ENCODE results near the gene PORCN.

Gene PORCN

DNA sequence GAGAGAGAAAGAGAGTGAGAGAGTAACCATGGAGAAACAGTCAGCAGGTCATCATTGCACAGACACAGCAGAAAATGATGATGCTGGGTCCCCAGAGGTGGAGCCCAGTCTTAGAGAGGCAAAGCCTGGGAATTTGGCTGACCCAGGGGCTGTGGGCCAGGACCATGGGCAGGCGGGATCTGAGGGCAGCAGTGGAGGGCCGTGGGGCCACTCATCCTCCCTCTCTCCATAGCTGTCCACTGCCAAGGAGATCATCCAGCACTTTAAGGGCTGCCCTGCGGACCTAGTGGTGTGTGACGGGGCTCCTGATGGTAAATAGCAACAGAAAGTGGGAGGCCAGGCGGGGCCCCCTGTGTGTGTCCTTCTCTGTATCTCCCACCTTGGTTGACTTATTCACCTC, 30.0 kb upstream of the PORCN start:
- Histone ChIP-seq H3K4me3 (ENCODE audit: severe bottlenecking) (no peak overlapping the region), H3K27me3 (ENCODE audit: insufficient read depth, poor library complexity, severe bottlenecking) (no peaks in the 10 kb centered on the region), H3K4me1 (ENCODE audit: insufficient read depth, poor library complexity, severe bottlenecking) (no peaks in the 10 kb centered on the region), H3K9me3 (ENCODE audit: severe bottlenecking) (no peaks in the 10 kb centered on the region), H3K27ac (ENCODE audit: poor library complexity, severe bottlenecking) (peak overlapping the region; percentile 74), H3K36me3 (ENCODE audit: low read depth) (peaks cover 49% of the 10 kb centered on the region)
- TF ChIP-seq, protein P1, sequence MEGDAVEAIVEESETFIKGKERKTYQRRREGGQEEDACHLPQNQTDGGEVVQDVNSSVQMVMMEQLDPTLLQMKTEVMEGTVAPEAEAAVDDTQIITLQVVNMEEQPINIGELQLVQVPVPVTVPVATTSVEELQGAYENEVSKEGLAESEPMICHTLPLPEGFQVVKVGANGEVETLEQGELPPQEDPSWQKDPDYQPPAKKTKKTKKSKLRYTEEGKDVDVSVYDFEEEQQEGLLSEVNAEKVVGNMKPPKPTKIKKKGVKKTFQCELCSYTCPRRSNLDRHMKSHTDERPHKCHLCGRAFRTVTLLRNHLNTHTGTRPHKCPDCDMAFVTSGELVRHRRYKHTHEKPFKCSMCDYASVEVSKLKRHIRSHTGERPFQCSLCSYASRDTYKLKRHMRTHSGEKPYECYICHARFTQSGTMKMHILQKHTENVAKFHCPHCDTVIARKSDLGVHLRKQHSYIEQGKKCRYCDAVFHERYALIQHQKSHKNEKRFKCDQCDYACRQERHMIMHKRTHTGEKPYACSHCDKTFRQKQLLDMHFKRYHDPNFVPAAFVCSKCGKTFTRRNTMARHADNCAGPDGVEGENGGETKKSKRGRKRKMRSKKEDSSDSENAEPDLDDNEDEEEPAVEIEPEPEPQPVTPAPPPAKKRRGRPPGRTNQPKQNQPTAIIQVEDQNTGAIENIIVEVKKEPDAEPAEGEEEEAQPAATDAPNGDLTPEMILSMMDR (IDR thresholded peaks at IDR 0.05; ENCODE audit: poor library complexity, severe bottlenecking): no peak
- ATAC-seq (ENCODE audit: low read depth) (no peak), DNase-seq (ENCODE audit: low spot score) (no peak)

DNA sequence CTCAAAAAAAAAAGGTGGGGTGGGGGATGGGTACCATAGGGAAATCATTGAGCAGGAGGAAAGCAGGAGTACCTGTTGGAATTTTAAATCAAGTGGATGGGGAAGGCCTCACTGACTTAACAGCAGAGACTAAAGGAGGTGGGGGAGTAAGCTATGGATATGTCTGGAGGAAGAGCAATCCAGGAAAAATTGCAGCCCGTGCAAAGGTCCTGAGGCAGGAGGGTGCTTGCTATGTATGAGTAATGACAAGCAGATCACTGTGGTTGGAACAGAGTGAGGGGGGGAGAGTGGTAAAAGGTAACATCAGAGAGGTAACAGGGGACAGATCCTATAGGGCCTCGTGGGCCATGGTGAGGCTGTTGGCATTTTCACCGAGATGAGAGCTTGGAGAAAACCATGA, 28.6 kb upstream of the PORCN start:
- TF ChIP-seq, protein P1 (IDR thresholded peaks at IDR 0.05; ENCODE audit: poor library complexity, severe bottlenecking): no peak
- peaks cover 56% of the 10 kb centered on the region for H3K36me3 ChIP-seq (ENCODE audit: low read depth)

DNA sequence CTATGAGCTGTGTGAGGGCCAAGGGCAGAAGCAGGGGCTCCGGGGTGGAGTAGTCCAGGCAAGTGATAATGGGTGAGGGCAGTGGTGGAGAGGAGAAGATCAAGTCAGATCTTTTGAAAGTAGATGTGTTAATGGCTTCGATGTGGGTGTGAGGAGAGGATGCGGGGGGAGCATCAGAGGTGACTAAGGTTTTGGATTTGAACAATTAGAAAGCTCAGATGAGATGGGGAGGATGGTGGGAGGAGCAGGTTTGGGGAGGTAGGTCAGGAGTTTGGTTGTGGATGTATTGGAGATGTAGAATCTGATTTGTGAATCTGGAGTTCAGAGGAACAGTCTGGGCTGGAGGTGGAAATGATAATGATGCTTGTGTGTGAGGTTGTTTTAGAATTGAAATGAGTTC, 28.2 kb upstream of the PORCN start:
- peak overlapping the region; percentile 74 for H3K27ac ChIP-seq (ENCODE audit: poor library complexity, severe bottlenecking)
- H3K4me3 ChIP-seq (ENCODE audit: severe bottlenecking): no peak overlapping the region
- H3K36me3 ChIP-seq (ENCODE audit: low read depth): peaks cover 60% of the 10 kb centered on the region
- no peak for ATAC-seq (ENCODE audit: low read depth)
- no peak for DNase-seq (ENCODE audit: low spot score)
- H3K4me1 ChIP-seq (ENCODE audit: insufficient read depth, poor library complexity, severe bottlenecking): no peaks in the 10 kb centered on the region
- no peaks in the 10 kb centered on the region for H3K27me3 ChIP-seq (ENCODE audit: insufficient read depth, poor library complexity, severe bottlenecking)
- TF ChIP-seq, protein P1 (IDR thresholded peaks at IDR 0.05; ENCODE audit: poor library complexity, severe bottlenecking): no peak
- no peaks in the 10 kb centered on the region for H3K9me3 ChIP-seq (ENCODE audit: severe bottlenecking)

More for the DNA sequence above, 28.6 kb upstream of the PORCN start:
- ATAC-seq (ENCODE audit: low read depth) (no peak), DNase-seq (ENCODE audit: low spot score) (no peak)
- no peaks in the 10 kb centered on the region for H3K27me3 ChIP-seq (ENCODE audit: insufficient read depth, poor library complexity, severe bottlenecking)
- H3K9me3 ChIP-seq (ENCODE audit: severe bottlenecking): no peaks in the 10 kb centered on the region
- no peaks in the 10 kb centered on the region for H3K4me1 ChIP-seq (ENCODE audit: insufficient read depth, poor library complexity, severe bottlenecking)
- H3K4me3 ChIP-seq (ENCODE audit: severe bottlenecking): no peak overlapping the region
- peak overlapping the region; percentile 74 for H3K27ac ChIP-seq (ENCODE audit: poor library complexity, severe bottlenecking)

DNA sequence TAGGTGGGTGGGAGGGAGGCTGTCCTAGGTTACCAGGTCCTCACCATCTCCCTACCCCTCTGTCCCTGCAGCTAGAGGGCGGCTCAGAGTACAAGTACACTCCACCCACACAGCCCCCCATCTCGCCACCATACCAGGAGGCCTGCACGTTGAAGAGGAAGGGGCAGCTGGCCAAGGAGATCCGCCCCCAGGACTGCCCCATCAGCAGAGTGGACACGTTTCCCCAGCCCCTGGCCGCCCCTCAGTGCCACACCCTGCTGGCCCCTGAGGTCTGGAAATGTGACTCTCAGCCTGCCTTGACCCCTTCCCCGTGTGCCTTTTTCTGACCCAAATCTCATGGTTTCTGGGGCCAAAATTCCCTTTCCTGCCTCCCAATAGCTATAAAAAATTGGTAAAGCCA, 26.3 kb upstream of the PORCN start:
- peaks cover 73% of the 10 kb centered on the region for H3K36me3 ChIP-seq (ENCODE audit: low read depth)
- no peak for ATAC-seq (ENCODE audit: low read depth)
- peak overlapping the region; percentile 97 for H3K27ac ChIP-seq (ENCODE audit: poor library complexity, severe bottlenecking)
- H3K27me3 ChIP-seq (ENCODE audit: insufficient read depth, poor library complexity, severe bottlenecking): no peaks in the 10 kb centered on the region
- peaks cover 9% of the 10 kb centered on the region for H3K4me1 ChIP-seq (ENCODE audit: insufficient read depth, poor library complexity, severe bottlenecking)
- no peak overlapping the region for H3K4me3 ChIP-seq (ENCODE audit: severe bottlenecking)
- H3K9me3 ChIP-seq (ENCODE audit: severe bottlenecking): no peaks in the 10 kb centered on the region
- DNase-seq (ENCODE audit: low spot score): no peak
- TF ChIP-seq, protein P1 (IDR thresholded peaks at IDR 0.05; ENCODE audit: poor library complexity, severe bottlenecking): no peak

DNA sequence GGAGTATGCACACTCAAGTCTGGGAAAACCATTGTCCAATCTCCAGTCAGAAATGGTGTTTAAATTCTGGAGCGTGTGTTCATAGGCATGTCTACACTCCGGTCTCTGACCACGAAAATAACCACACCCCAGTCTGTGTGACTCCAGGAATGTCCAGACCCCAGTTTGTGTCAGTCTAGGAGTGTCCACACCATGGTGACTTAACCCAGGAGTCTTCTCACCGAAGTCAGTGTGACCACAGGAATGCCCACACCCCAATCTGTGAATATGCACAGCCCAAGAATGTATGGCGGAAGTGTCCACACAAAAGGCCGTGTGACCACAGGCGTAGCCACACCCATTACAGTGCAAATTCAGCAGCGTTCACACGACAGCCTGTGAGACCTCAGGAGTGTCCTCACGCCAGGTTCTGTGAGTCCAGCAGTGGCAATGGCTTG, 21.4 kb upstream of the PORCN start:
- Histone ChIP-seq H3K4me1 (ENCODE audit: insufficient read depth, poor library complexity, severe bottlenecking) (peaks cover 43% of the 10 kb centered on the region), H3K36me3 (ENCODE audit: low read depth) (peaks cover 38% of the 10 kb centered on the region), H3K27me3 (ENCODE audit: insufficient read depth, poor library complexity, severe bottlenecking) (no peaks in the 10 kb centered on the region), H3K27ac (ENCODE audit: poor library complexity, severe bottlenecking) (peak overlapping the region; percentile 97), H3K9me3 (ENCODE audit: severe bottlenecking) (no peaks in the 10 kb centered on the region), H3K4me3 (ENCODE audit: severe bottlenecking) (no peak overlapping the region)
- ATAC-seq (ENCODE audit: low read depth): peak; percentile 85
- peak; percentile 85 for DNase-seq (ENCODE audit: low spot score)
- TF ChIP-seq, protein P1 (IDR thresholded peaks at IDR 0.05; ENCODE audit: poor library complexity, severe bottlenecking): no peak
